Muscle layer of duodenum (tissue), 2 donors: Measurements from ENCODE around the gene TIA1.

Experiments used
- H3K27ac ChIP-seq: one replicate; pipeline ENCODE4 v1.7.0; 2013; ENCODE audit warnings: mild to moderate bottlenecking, low read length
- H3K27me3 ChIP-seq: one replicate; pipeline ENCODE4 v1.7.0; 2013; ENCODE audit warnings: low read depth, mild to moderate bottlenecking, control low read depth, low read length
- H3K36me3 ChIP-seq, 2 donors: one replicate each; pipeline ENCODE4 v1.7.0; 2013; ENCODE audit warnings: low read length in 2 of 2, control low read depth in 1 of 2, mild to moderate bottlenecking in 1 of 2; ENCODE audit not compliant: insufficient read depth in 2 of 2, control insufficient read depth in 1 of 2
- H3K4me1 ChIP-seq, 2 donors: one replicate each; pipeline ENCODE4 v1.7.0; 2013; ENCODE audit warnings: low read length in 2 of 2, mild to moderate bottlenecking in 2 of 2, control low read depth in 1 of 2, moderate library complexity in 1 of 2; ENCODE audit not compliant: insufficient read depth in 2 of 2, control insufficient read depth in 1 of 2
- H3K4me3 ChIP-seq, 2 donors: one replicate each; pipeline ENCODE4 v1.7.0; 2013; ENCODE audit warnings: low read length in 2 of 2, low read depth in 1 of 2, mild to moderate bottlenecking in 1 of 2
- H3K9me3 ChIP-seq, 2 donors: one replicate each; pipeline ENCODE4 v1.7.0; 2013; ENCODE audit warnings: low read length in 2 of 2, control low read depth in 1 of 2, mild to moderate bottlenecking in 1 of 2; ENCODE audit not compliant: control insufficient read depth in 1 of 2
- donor health status: healthy.

The TIA1 gene

DNA sequence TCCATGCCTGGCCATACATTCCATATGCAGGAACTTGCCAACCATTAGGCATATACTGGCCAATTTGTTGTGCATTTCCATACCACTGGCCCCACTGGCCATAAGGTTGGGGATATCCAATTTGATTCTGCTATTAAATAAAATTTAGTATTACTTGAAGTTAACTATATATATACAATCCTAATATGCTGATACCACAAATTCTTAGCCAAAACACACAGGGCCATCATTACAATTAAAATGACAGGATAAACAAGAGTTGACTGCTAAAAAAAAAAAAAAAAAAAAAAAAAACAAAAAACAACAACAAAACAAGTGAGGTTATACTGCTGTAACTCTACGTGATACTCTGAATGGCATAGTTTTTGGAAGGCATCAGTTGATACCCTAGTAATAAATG lies 34.1 kb downstream of the TIA1 start:
- H3K9me3 ChIP-seq: no peaks in the 10 kb centered on the region
- H3K4me3 ChIP-seq: no peak overlapping the region
- peaks cover 34 to 63% of the 10 kb centered on the region in 2 donors for H3K36me3 ChIP-seq
- no peaks in the 10 kb centered on the region for H3K27me3 ChIP-seq
- H3K4me1 ChIP-seq: no peaks in the 10 kb centered on the region
- H3K27ac ChIP-seq: no peak overlapping the region

DNA sequence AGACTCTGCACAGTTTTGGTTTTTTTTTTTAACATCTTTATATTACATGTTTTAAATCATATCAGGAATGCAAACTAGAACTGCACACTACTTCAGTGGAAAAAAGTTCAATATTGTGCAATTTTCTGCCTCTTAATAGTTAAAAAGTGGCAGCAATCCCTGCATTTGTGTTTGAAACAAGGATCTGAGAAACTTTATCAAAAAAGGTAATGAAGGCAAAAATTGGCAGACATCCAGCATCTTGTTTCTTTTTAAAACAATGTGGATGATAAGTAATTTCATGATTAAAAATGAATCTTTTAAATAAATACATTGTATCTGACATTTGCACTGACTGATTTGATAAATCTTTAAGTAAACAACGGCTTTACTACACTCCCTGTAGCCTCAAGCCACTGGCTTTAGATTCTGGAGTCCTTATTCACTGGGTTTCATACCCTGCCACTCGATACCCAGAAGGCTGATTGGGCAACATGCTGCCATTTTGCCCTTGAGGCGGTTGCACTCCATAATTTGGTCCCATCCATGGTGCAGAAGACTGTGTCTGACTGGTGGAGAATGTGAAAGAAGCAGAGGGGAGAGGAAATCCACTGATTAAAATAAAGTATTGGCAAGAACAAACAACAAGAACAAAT lies 36.0 kb downstream of the TIA1 start:
- Histone ChIP-seq H3K4me3 (no peak overlapping the region), H3K27ac (no peak overlapping the region), H3K4me1 (no peaks in the 10 kb centered on the region), H3K36me3 (peaks cover 28 to 51% of the 10 kb centered on the region in 2 donors), H3K9me3 (no peaks in the 10 kb centered on the region), H3K27me3 (no peaks in the 10 kb centered on the region)

DNA sequence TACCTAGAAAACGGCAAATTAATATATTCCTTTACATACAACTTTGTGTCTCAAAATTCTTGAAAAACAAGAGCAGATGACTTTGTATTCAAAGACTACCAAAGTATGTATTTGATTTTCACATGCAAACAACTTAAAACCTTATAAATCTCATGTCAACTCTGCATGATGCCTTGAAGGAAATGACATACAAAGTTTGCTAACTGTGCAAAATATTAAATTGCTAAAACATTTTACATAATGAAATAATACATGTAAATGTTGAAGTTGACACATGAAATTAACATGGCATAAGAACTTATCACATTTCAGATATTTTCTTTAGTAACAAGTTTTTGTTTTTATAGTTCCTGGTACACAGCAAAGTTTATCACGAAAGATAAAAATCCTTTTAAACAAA lies 36.8 kb downstream of the TIA1 start:
- H3K4me3 ChIP-seq: no peak overlapping the region
- peaks cover 28 to 48% of the 10 kb centered on the region in 2 donors for H3K36me3 ChIP-seq
- no peaks in the 10 kb centered on the region for H3K9me3 ChIP-seq
- H3K4me1 ChIP-seq: no peaks in the 10 kb centered on the region
- H3K27ac ChIP-seq: no peak overlapping the region
- no peaks in the 10 kb centered on the region for H3K27me3 ChIP-seq

GRCh38 chr2:70204452-70204851 lies 44.0 kb downstream of the TIA1 start:
- Histone ChIP-seq H3K27me3 (no peaks in the 10 kb centered on the region), H3K36me3 (peaks cover 0 to 2% of the 10 kb centered on the region in 2 donors), H3K4me1 (no peaks in the 10 kb centered on the region), H3K4me3 (no peak overlapping the region), H3K9me3 (no peaks in the 10 kb centered on the region), H3K27ac (no peak overlapping the region)

GRCh38 chr2:70203086-70203485 lies 45.3 kb downstream of the TIA1 start:
- Histone ChIP-seq H3K9me3 (no peaks in the 10 kb centered on the region), H3K4me1 (no peaks in the 10 kb centered on the region), H3K36me3 (no peaks in the 10 kb centered on the region), H3K27me3 (no peaks in the 10 kb centered on the region), H3K27ac (no peak overlapping the region), H3K4me3 (no peak overlapping the region)

- H3K4me3 ChIP-seq: no peak overlapping the region
- no peaks in the 10 kb centered on the region for H3K9me3 ChIP-seq
Measured at GRCh38 chr2:70202236-70202806, 46.1 kb downstream of the TIA1 start.

DNA sequence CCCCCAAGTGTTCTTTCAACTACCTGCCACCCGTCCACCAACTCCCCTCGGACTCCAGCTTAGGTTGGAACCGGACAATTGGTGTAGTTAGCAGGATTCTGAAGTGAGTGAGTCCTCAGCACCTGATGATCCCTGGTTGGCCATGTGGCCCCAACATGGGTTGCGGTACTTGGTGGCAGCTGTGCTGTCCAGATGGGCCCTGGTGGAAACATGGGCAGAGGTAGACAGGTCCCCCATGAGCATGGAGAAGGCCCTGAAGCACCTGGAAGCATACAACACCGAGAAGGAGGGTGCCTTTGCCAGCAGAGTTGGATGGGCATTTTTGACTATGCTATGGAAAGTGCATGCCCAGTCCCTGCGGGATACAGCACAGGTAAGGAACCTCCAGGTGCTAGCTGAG lies 46.6 kb downstream of the TIA1 start:
- Histone ChIP-seq H3K27ac (no peak overlapping the region), H3K4me3 (no peak overlapping the region), H3K9me3 (no peaks in the 10 kb centered on the region), H3K4me1 (no peaks in the 10 kb centered on the region), H3K36me3 (no peaks in the 10 kb centered on the region), H3K27me3 (no peaks in the 10 kb centered on the region)

More at GRCh38 chr2:70202236-70202806, 46.1 kb downstream of the TIA1 start:
- Histone ChIP-seq H3K27ac (no peak overlapping the region), H3K4me1 (no peaks in the 10 kb centered on the region), H3K27me3 (no peaks in the 10 kb centered on the region), H3K36me3 (no peaks in the 10 kb centered on the region)

DNA sequence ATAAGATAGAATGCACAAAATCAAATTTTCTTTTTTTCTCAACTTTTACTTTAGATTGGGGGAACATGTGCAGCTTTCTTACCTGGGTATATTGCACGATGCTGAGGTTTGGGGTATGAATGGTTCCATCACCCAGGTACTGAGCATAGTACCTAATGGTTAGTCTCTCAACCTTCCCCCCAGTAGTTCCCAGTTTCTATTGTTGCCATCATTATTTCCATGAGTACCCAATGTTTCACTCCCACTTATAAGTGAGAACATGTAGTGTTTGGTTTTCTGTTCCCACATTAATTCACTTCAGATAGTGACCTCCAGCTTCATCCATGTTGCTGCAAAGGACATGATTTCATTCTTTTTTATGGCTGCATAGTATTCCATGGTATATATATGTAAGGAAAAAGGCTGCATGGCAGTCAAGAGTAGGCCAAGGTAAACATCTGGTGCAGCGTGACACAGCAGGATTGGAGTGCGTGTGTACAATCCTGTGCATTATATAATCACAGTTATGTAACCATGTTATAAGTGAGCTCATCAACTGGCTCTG lies 47.1 kb downstream of the TIA1 start:
- H3K4me3 ChIP-seq: no peak overlapping the region
- no peak overlapping the region for H3K27ac ChIP-seq
- no peaks in the 10 kb centered on the region for H3K36me3 ChIP-seq

GRCh38 chr2:70199320-70199864 lies 49.0 kb downstream of the TIA1 start:
- Histone ChIP-seq H3K36me3 (no peaks in the 10 kb centered on the region), H3K4me3 (no peak overlapping the region), H3K4me1 (no peaks in the 10 kb centered on the region), H3K9me3 (no peaks in the 10 kb centered on the region), H3K27ac (no peak overlapping the region), H3K27me3 (no peaks in the 10 kb centered on the region)

More for the DNA sequence above, 47.1 kb downstream of the TIA1 start:
- Histone ChIP-seq H3K4me1 (no peaks in the 10 kb centered on the region), H3K27me3 (no peaks in the 10 kb centered on the region), H3K9me3 (no peaks in the 10 kb centered on the region)

GRCh38 chr2:70192516-70192915 lies 55.9 kb downstream of the TIA1 start:
- H3K36me3 ChIP-seq: no peaks in the 10 kb centered on the region
- H3K27me3 ChIP-seq: no peaks in the 10 kb centered on the region
- H3K4me3 ChIP-seq: no peak overlapping the region
- no peak overlapping the region for H3K27ac ChIP-seq
- no peaks in the 10 kb centered on the region for H3K9me3 ChIP-seq
- peaks cover 0 to 6% of the 10 kb centered on the region in 2 donors for H3K4me1 ChIP-seq

DNA sequence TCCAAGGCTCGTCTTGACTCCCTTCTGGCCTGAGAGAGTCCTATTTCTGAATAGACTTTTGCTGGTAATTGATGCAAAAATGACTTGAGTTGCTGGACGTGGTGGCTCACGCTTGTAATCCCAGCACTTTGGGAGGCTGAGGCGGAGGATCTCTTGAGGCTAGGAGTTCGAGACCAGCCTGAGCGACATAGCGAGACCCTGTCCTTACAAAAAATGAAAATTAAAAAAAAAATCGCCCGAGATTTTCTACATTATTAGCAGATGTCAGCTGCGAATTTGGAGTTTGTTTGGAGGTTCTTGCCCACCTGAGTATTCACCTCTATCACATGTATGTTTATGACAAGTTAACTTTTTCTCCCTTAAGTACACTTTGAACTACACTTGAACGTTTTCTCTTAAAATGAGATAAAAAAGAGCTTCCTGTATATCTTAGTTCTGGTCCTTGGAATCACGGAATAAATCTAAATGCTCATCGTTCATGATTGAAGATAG lies 57.1 kb downstream of the TIA1 start:
- Histone ChIP-seq H3K4me3 (peak overlapping the region; percentile 79 to 81), H3K9me3 (no peaks in the 10 kb centered on the region), H3K27me3 (no peaks in the 10 kb centered on the region), H3K27ac (peak overlapping the region; percentile 92), H3K36me3 (no peaks in the 10 kb centered on the region), H3K4me1 (peaks cover 0 to 6% of the 10 kb centered on the region in 2 donors)
